SK-N-SH (cell line): ENCODE measurements around the gene RFC5. TPM values are rescaled to one million over a fixed set of nuclear protein-coding genes. Genes with fewer than 3 reads are reported as not detected.

Experiments used
- CTCF ChIA-PET: fragments of 300-600, 350-600 bp; formaldehyde crosslinking; extraction: SDS; loops from one replicate; lab custom pipeline; 2021; lab: Yijun Ruan, JAX
- POLR2A ChIA-PET: fragments of 350-600 bp; sonication (Branson Sonifier 250); formaldehyde crosslinking; extraction: SDS; loops from one replicate; lab custom pipeline; 2020; ENCODE audit warnings: antibody characterized with exemption, inconsistent platforms; lab: Yijun Ruan, JAX
- DNase-seq: peaks from one replicate; pipeline ENCODE4 v3.0.0; 2012
- H2AFZ ChIP-seq: fragments of 200-600 bp; sonication (generic); 2 replicates; pipeline ENCODE4 v1.8.1; 2016; ENCODE audit warnings: antibody characterized with exemption, mild to moderate bottlenecking, low read depth
- H3F3A ChIP-seq: fragments of 200-600 bp; sonication (generic); replicated peaks from 2 replicates; pipeline ENCODE3; 2016; ENCODE audit warnings: antibody characterized with exemption, mild to moderate bottlenecking; ENCODE audit not compliant: insufficient read depth
- H3K27ac ChIP-seq, 2 experiments: fragments of 200-500 bp in 1 of 2; fragments of 200-600 bp in 1 of 2; sonication (Bioruptor generic) in 1 of 2; sonication (generic), shearing (Covaris generic) in 1 of 2; 2 replicates each; pipeline versions ENCODE4 v1.5.1 to v1.6.1; 2014 to 2016; ENCODE audit warnings: low read depth in 2 of 2, inconsistent platforms in 1 of 2, low read length in 1 of 2, mild to moderate bottlenecking in 1 of 2, mixed read lengths in 1 of 2
- H3K27me3 ChIP-seq: fragments of 200-600 bp; sonication (generic), shearing (Covaris generic); 2 replicates; pipeline ENCODE4 v1.6.1; 2016; ENCODE audit warnings: mixed run types; ENCODE audit not compliant: insufficient read depth
- H3K36me3 ChIP-seq, 2 experiments: fragments of 200-500 bp in 1 of 2; fragments of 200-600 bp in 1 of 2; sonication (Bioruptor generic) in 1 of 2; sonication (generic) in 1 of 2; replicated peaks in 1 of 2; 2 replicates each; pipeline versions ENCODE3 to v1.5.1; 2014 to 2016; ENCODE audit warnings: low read length in 1 of 2, mild to moderate bottlenecking in 1 of 2; ENCODE audit not compliant: insufficient read depth in 2 of 2, control insufficient read depth in 1 of 2
- H3K4me1 ChIP-seq, 2 experiments: fragments of 200-500 bp in 1 of 2; fragments of 200-600 bp in 1 of 2; sonication (Bioruptor generic) in 1 of 2; sonication (generic), shearing (Covaris generic) in 1 of 2; 2 replicates each; pipeline versions ENCODE4 v1.5.1 to v1.6.1; 2014 to 2016; ENCODE audit warnings: low read depth in 1 of 2, low read length in 1 of 2, mixed run types in 1 of 2; ENCODE audit not compliant: insufficient read depth in 2 of 2, control insufficient read depth in 1 of 2
- H3K4me2 ChIP-seq: fragments of 200-600 bp; sonication (generic), shearing (Covaris generic); 2 replicates; pipeline ENCODE4 v1.6.1; 2017; ENCODE audit warnings: mixed run types
- H3K4me3 ChIP-seq, 2 experiments: fragments of 200-500 bp in 1 of 2; fragments of 200-600 bp in 1 of 2; sonication (Bioruptor generic) in 1 of 2; sonication (generic), shearing (Covaris generic) in 1 of 2; 2 replicates each; pipeline versions ENCODE4 v1.5.1 to v1.8.1; 2014 to 2016; ENCODE audit warnings: low read depth in 2 of 2, inconsistent platforms in 1 of 2, low read length in 1 of 2, mild to moderate bottlenecking in 1 of 2, mixed read lengths in 1 of 2, moderate library complexity in 1 of 2
- H3K79me2 ChIP-seq: fragments of 200-600 bp; sonication (generic); 2 replicates; pipeline ENCODE4 v1.8.1; 2017; ENCODE audit warnings: mild to moderate bottlenecking; ENCODE audit not compliant: insufficient read depth
- H3K9ac ChIP-seq: fragments of 200-600 bp; sonication (generic); 2 replicates; pipeline ENCODE4 v1.6.1; 2017; ENCODE audit warnings: mixed run types
- H3K9me2 ChIP-seq: fragments of 200-600 bp; sonication (generic); 2 replicates; pipeline ENCODE4 v1.6.1; 2017; ENCODE audit warnings: mixed run types
- H3K9me3 ChIP-seq: fragments of 200-600 bp; sonication (generic); 2 replicates; pipeline ENCODE4 v1.6.1; 2017; ENCODE audit warnings: mixed run types, mild to moderate bottlenecking, moderate library complexity
- H4K20me1 ChIP-seq: fragments of 200-600 bp; sonication (generic); 2 replicates; pipeline ENCODE4 v1.6.1; 2017; ENCODE audit warnings: mild to moderate bottlenecking, mixed run types; ENCODE audit not compliant: insufficient read depth
- CHD2 ChIP-seq: fragments of 150-350 bp; IDR thresholded peaks from 2 replicates; pipeline ENCODE4 v1.6.1; 2018; ENCODE audit warnings: low read length; ENCODE audit not compliant: partially characterized antibody
- ELF1 ChIP-seq: IDR thresholded peaks from 2 replicates; pipeline ENCODE4 v1.4.0; 2012
- EP300 ChIP-seq, 2 experiments: IDR thresholded peaks; 2 replicates each; pipeline versions ENCODE4 v1.4.0 to v1.6.1; 2012; ENCODE audit warnings: borderline replicate concordance in 1 of 2, low read depth in 1 of 2, low read length in 1 of 2
- EZH2phosphoT487 ChIP-seq: fragments of 200-600 bp; sonication (generic); IDR thresholded peaks from 2 replicates; pipeline ENCODE4 v1.6.1; 2017; ENCODE audit warnings: low read depth, mixed run types, mild to moderate bottlenecking, antibody characterized with exemption, moderate library complexity, borderline replicate concordance
- FOXJ3 ChIP-seq: sonication (generic); formaldehyde crosslinking; IDR thresholded peaks from 2 replicates; pipeline ENCODE4 v1.5.1; 2020; ENCODE audit warnings: mild to moderate bottlenecking, missing genetic modification reagents
- FOXM1 ChIP-seq: IDR thresholded peaks from 2 replicates; pipeline ENCODE4 v1.4.0; 2012; ENCODE audit warnings: low read depth, mild to moderate bottlenecking
- GABPA ChIP-seq: IDR thresholded peaks from 2 replicates; pipeline ENCODE4 v1.4.0; 2012; ENCODE audit warnings: low read depth, mild to moderate bottlenecking
- GATA2 ChIP-seq: sonication (generic); formaldehyde crosslinking; IDR thresholded peaks from 2 replicates; pipeline ENCODE4 v1.5.0; 2020; ENCODE audit warnings: mild to moderate bottlenecking, missing genetic modification reagents
- JUND ChIP-seq: IDR thresholded peaks from 2 replicates; pipeline ENCODE4 v1.4.0; 2012
- MXI1 ChIP-seq: IDR thresholded peaks from 2 replicates; pipeline ENCODE4 v1.6.1; 2012; ENCODE audit warnings: mild to moderate bottlenecking, low read depth, low read length, improper control_type of control experiment
- NRF1 ChIP-seq: IDR thresholded peaks from 2 replicates; pipeline ENCODE4 v1.6.1; 2012; ENCODE audit warnings: low read depth, mild to moderate bottlenecking, low read length
- POLR2AphosphoS5 ChIP-seq: IDR thresholded peaks from 2 replicates; pipeline ENCODE4 v1.6.1; 2012; ENCODE audit warnings: low read depth, low read length
- RAD21 ChIP-seq: IDR thresholded peaks from 2 replicates; pipeline ENCODE4 v1.6.1; 2012; ENCODE audit warnings: mild to moderate bottlenecking, low read length
- RFX5 ChIP-seq: IDR thresholded peaks from 2 replicates; pipeline ENCODE4 v1.6.1; 2012; ENCODE audit warnings: mild to moderate bottlenecking, improper control_type of control experiment, low read length
- RXRA ChIP-seq: IDR thresholded peaks from 2 replicates; pipeline ENCODE4 v1.4.0; 2012; ENCODE audit warnings: low read depth, mild to moderate bottlenecking, borderline replicate concordance
- SIN3A ChIP-seq: IDR thresholded peaks from 2 replicates; pipeline ENCODE4 v1.6.1; 2012; ENCODE audit warnings: low read depth, mild to moderate bottlenecking, low read length, moderate library complexity, borderline replicate concordance
- TCF12 ChIP-seq: IDR thresholded peaks from 2 replicates; pipeline ENCODE4 v1.4.0; 2012
- YY1 ChIP-seq: IDR thresholded peaks from 2 replicates; pipeline ENCODE4 v1.4.0; 2012; ENCODE audit warnings: low read depth, mild to moderate bottlenecking
- WGBS: methylation state at CpG from one replicate; pipeline ENCODE4 v1.1.6; 2017; ENCODE audit warnings: low lambda C conversion rate; 5-methylcytosine and 5-hydroxymethylcytosine counted together
- polyA plus RNA-seq, 3 experiments: library from polyadenylated mRNA; depleted of rRNA; stranded (reverse); fragments of >200 nt; gene quantifications; 2 replicates each; pipeline ENCODE4 v1.2.3, GENCODE V29; 2012
- TF ChIP-seq, protein P1 (sequence below): fragments of 150-350 bp; IDR thresholded peaks from 2 replicates; pipeline ENCODE4 v1.6.1; 2017; ENCODE audit warnings: antibody characterized with exemption, low read length, low read depth, borderline replicate concordance
- TF ChIP-seq, protein P2 (sequence below): IDR thresholded peaks from 2 replicates; pipeline ENCODE4 v1.4.0; 2012; ENCODE audit warnings: low read depth, borderline replicate concordance
- TF ChIP-seq, protein P3 (sequence below): IDR thresholded peaks from 2 replicates; pipeline ENCODE4 v1.4.0; 2012; ENCODE audit warnings: low read depth
- TF ChIP-seq, protein P4 (sequence below): IDR thresholded peaks from 2 replicates; pipeline ENCODE4; 2012
- TF ChIP-seq, protein P5 (sequence below): IDR thresholded peaks from 2 replicates; pipeline ENCODE4 v1.4.0; 2012; ENCODE audit warnings: low read depth, borderline replicate concordance

RFC5 gene
- polyA plus RNA-seq, 1 of the 3 experiments (the other 2 are of a cell fraction) = 15.3 TPM

DNA sequence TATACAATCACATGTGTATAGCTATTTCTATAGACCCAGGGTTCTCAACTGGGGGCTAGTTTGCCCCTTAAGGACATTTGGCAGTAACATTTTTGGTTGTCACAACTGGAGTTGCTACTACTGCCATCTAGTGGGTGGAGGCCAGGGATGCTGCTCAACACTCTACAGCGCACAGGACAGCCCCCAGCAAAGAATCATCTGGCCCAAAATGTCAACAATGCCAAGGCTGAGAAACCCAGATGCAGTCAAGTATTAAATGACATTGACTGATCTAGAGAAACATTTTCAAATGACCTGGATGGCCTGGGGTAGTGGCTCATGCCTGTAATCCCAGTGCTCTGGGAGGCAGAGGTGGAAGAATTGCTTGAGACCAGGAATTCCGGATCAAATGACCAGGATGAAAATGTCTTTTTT, 38.6 kb downstream of the RFC5 start (continued):
- TF ChIP-seq, protein P1, sequence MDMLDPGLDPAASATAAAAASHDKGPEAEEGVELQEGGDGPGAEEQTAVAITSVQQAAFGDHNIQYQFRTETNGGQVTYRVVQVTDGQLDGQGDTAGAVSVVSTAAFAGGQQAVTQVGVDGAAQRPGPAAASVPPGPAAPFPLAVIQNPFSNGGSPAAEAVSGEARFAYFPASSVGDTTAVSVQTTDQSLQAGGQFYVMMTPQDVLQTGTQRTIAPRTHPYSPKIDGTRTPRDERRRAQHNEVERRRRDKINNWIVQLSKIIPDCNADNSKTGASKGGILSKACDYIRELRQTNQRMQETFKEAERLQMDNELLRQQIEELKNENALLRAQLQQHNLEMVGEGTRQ = no peak
- no peak for TF ChIP-seq RXRA

DNA sequence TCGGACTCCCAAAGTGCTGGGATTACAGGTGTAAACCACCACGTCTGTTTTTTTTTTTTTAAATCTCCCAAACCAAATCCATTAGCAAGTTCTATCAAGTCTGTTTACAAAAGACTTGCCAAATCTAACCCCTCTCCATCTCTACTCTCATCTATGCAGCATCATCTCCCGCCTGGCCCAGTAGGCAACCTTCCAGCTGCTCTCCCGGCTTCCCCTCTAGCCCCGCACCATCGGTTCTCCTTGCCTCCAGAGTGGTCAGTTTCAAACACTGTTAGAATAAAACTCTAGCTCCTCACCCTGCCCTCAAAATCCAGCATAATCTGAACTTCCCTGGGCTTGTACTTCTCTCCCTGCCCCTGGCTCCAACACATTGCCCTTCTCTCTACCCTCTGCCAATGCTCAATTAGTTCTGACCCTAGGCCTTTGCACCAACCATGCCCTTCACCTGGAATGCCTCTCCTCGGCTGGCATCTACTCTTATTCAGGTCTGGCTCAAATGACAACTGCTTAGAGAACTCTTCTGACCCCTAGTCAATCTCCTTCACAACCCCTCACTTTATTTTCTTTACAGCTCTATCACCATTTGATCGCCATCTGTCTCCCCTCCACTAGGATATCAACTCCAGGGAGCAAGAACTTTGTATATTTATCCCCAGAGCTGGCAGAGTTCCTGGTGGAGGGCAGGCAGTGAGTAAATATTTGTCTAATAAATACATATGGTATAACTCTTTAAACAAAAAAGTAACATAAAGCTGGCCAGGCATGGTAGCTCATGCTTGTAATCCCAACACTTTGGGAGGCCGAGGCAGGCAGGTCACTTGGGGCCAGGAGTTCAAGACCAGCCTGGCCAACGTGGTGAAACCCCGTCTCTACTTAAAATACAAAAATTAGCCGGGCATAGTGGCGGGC, 39.6 kb downstream of the RFC5 start:
- H3K36me3 ChIP-seq = peaks cover 3 to 19% of the 10 kb centered on the region in 2 experiments
- POLR2A ChIA-PET = no interaction called here

DNA sequence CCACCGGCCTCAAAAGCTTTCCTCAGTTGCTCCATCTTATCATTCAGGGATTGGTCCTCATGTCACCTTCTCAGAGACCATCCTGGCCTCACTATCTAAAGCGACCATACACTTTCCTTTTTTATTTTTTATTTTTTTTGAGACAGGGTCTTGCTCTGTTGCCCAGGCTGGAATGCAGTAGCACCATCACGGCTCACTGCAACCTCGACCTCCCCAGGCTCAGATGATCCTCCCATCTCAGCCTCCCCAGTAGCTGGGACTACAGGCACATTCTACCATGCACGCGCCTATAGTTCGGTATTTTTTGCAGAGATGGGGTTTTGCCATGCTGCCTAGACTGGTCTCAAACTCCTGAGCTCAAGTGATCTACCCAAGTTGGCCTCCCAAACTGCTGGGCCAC, 41.7 kb downstream of the RFC5 start:
- Histone ChIP-seq H3K4me3 (no peak overlapping the region), H3K9me2 (no peaks in the 10 kb centered on the region), H3K27me3 (no peaks in the 10 kb centered on the region), H2AFZ (no peak overlapping the region), H3K9me3 (no peaks in the 10 kb centered on the region), H3K4me1 (peaks cover 14 to 17% of the 10 kb centered on the region in 2 experiments), H3K79me2 (peaks cover 93% of the 10 kb centered on the region), H3F3A (peaks cover 40% of the 10 kb centered on the region), H3K4me2 (no peak overlapping the region), H4K20me1 (no peaks in the 10 kb centered on the region), H3K36me3 (peaks cover 0 to 8% of the 10 kb centered on the region in 2 experiments), H3K9ac (no peak overlapping the region), H3K27ac (no peak overlapping the region)
- DNase-seq = no peak
- 96% methylated on average over 7 of the region's 7 CpGs for WGBS
- TF ChIP-seq MXI1 = no peak
- no peak for TF ChIP-seq SIN3A
- TF ChIP-seq, protein P2, sequence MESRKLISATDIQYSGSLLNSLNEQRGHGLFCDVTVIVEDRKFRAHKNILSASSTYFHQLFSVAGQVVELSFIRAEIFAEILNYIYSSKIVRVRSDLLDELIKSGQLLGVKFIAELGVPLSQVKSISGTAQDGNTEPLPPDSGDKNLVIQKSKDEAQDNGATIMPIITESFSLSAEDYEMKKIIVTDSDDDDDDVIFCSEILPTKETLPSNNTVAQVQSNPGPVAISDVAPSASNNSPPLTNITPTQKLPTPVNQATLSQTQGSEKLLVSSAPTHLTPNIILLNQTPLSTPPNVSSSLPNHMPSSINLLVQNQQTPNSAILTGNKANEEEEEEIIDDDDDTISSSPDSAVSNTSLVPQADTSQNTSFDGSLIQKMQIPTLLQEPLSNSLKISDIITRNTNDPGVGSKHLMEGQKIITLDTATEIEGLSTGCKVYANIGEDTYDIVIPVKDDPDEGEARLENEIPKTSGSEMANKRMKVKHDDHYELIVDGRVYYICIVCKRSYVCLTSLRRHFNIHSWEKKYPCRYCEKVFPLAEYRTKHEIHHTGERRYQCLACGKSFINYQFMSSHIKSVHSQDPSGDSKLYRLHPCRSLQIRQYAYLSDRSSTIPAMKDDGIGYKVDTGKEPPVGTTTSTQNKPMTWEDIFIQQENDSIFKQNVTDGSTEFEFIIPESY = no peak
- no peak for TF ChIP-seq RFX5
- no peak for TF ChIP-seq CHD2
- no peak for TF ChIP-seq GABPA
- TF ChIP-seq, protein P3, sequence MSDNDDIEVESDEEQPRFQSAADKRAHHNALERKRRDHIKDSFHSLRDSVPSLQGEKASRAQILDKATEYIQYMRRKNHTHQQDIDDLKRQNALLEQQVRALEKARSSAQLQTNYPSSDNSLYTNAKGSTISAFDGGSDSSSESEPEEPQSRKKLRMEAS = no peak
- TF ChIP-seq JUND = no peak
- no peak for TF ChIP-seq TCF12
- TF ChIP-seq, protein P4, sequence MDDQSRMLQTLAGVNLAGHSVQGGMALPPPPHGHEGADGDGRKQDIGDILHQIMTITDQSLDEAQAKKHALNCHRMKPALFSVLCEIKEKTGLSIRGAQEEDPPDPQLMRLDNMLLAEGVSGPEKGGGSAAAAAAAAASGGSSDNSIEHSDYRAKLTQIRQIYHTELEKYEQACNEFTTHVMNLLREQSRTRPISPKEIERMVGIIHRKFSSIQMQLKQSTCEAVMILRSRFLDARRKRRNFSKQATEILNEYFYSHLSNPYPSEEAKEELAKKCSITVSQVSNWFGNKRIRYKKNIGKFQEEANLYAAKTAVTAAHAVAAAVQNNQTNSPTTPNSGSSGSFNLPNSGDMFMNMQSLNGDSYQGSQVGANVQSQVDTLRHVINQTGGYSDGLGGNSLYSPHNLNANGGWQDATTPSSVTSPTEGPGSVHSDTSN = no peak
- ChIA-PET CTCF (interaction anchor here (1.4 to 1.8 kb wide), 2 partner anchors 10 to 183 kb away, joined by 4 to 10 read pairs; no protein-coding TSS in a partner anchor), POLR2A (no interaction called here)

More for the DNA sequence above, 39.6 kb downstream of the RFC5 start:
- DNase-seq = no peak
- Histone ChIP-seq H3K4me2 (no peak overlapping the region), H3K27ac (no peak overlapping the region), H2AFZ (no peak overlapping the region), H3K4me3 (no peak overlapping the region), H4K20me1 (peaks cover 7% of the 10 kb centered on the region; the same call in 1 of the 2 replicates), H3K9me3 (no peaks in the 10 kb centered on the region), H3K79me2 (peaks cover 87% of the 10 kb centered on the region), H3K27me3 (no peaks in the 10 kb centered on the region), H3K9me2 (no peaks in the 10 kb centered on the region), H3K9ac (no peak overlapping the region), H3F3A (peaks cover 58% of the 10 kb centered on the region), H3K4me1 (peaks cover 7 to 27% of the 10 kb centered on the region in 2 experiments)
- WGBS = 90% methylated on average over 13 of the region's 13 CpGs
- CTCF ChIA-PET = interaction anchor here (0.6 to 2.6 kb wide), 10 partner anchors 9 to 703 kb away, joined by 3 to 15 read pairs (median 4); no protein-coding TSS in a partner anchor
- no peak for TF ChIP-seq TCF12
- TF ChIP-seq RAD21 = no peak
- TF ChIP-seq EZH2phosphoT487 = no peak
- no peak for TF ChIP-seq CHD2
- TF ChIP-seq FOXM1 = no peak
- TF ChIP-seq NRF1 = no peak
- TF ChIP-seq, protein P3 = no peak
- TF ChIP-seq EP300 (IDR thresholded peaks at IDR 0.05; ENCODE audit: borderline replicate concordance in 1 of 2, low read depth in 1 of 2, low read length in 1 of 2) = no peak
- TF ChIP-seq SIN3A = no peak
- no peak for TF ChIP-seq POLR2AphosphoS5
- TF ChIP-seq, protein P5, sequence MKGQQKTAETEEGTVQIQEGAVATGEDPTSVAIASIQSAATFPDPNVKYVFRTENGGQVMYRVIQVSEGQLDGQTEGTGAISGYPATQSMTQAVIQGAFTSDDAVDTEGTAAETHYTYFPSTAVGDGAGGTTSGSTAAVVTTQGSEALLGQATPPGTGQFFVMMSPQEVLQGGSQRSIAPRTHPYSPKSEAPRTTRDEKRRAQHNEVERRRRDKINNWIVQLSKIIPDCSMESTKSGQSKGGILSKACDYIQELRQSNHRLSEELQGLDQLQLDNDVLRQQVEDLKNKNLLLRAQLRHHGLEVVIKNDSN = no peak
- no peak for TF ChIP-seq ELF1
- TF ChIP-seq GATA2 (CRISPR knock-in tag) = no peak
- no peak for TF ChIP-seq FOXJ3 (CRISPR knock-in tag)
- TF ChIP-seq YY1 = no peak
